Astrocyte of the spinal cord (primary cell): ENCODE results near the gene ARID5B.

Experiments used
- DNase-seq: peaks from one replicate; pipeline ENCODE4 v3.0.0; 2011; ENCODE audit warnings: low read depth, low spot score
- H3K4me3 ChIP-seq: 2 replicates; pipeline ENCODE4 v1.5.1; 2011; ENCODE audit warnings: low read depth, mild to moderate bottlenecking, low read length, moderate library complexity
- in situ Hi-C: cut with HindIII; loops from 2 replicates; pipeline ENCODE4 v1.10.0; 2017; ENCODE audit warnings: low sequenced_read_pairs
- TF ChIP-seq, protein P1 (sequence below): IDR thresholded peaks from 2 replicates; pipeline ENCODE4 v1.5.1; 2012; ENCODE audit warnings: low read depth, mild to moderate bottlenecking, low read length, inconsistent platforms

Gene ARID5B

DNA sequence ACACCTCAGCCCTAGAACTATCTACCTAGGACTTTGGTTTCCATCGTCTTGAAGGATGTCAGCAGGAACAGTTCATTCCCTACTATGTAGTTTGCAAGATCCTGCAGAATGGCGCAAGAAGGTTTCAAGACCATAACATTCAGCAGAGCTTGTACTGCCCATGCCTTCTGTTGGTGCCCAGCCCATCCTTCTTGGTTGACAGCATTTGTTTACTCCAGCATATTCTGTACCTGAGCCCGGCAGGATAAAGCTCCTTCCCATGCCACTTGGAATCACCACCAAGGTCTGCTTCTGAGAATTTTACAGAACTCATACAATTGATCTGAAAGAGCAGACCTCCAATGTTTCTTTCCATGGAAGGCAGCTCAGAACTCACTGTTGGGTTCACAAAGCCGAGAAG is 150.8 kb downstream of the ARID5B start:
- in situ Hi-C loops, result no loop called here

DNA sequence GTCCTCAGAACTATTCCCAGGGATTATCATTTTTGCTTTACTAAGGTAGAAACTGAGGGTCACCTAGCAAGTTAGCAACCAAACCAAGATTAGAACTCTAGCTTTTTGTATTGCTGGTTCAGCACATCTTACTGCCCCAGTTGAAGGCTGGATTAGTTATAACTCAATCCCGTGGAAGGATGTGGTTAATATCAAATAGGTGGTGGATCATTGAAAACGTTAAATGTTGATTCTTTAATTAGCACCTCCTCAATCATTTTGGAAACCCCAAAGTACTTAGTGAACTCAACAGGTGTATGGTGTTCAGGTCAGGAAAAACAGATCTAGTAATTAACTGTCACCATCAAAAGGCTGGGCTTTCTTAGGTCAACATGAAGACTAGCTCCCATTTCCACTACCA is 152.4 kb downstream of the ARID5B start:
- in situ Hi-C loops, result no loop called here
- no peak overlapping the region for H3K4me3 ChIP-seq
- no peak for DNase-seq
- TF ChIP-seq, protein P1, sequence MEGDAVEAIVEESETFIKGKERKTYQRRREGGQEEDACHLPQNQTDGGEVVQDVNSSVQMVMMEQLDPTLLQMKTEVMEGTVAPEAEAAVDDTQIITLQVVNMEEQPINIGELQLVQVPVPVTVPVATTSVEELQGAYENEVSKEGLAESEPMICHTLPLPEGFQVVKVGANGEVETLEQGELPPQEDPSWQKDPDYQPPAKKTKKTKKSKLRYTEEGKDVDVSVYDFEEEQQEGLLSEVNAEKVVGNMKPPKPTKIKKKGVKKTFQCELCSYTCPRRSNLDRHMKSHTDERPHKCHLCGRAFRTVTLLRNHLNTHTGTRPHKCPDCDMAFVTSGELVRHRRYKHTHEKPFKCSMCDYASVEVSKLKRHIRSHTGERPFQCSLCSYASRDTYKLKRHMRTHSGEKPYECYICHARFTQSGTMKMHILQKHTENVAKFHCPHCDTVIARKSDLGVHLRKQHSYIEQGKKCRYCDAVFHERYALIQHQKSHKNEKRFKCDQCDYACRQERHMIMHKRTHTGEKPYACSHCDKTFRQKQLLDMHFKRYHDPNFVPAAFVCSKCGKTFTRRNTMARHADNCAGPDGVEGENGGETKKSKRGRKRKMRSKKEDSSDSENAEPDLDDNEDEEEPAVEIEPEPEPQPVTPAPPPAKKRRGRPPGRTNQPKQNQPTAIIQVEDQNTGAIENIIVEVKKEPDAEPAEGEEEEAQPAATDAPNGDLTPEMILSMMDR, result no peak

More for the DNA sequence above, 150.8 kb downstream of the ARID5B start:
- TF ChIP-seq, protein P1, result no peak
- no peak for DNase-seq
- H3K4me3 ChIP-seq, result no peak overlapping the region

DNA sequence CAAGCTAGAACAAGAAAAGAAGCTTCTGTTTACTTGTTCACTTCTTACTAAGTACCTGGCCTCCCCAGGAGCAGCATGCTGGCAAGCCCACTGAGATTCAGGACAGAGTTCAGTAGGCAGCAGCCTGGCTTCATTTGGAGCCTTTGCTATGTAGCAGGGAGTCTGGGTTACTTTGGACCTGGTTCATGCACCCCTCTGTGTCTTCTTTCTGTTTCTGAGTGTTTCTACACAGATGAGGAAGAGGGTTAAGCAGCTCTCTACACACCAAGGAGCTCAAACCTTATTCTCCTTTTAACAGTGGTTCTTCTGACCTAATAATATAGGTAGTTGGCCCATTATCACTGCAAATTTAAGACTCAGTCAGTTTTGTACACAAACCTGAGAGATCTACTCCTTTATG is 152.9 kb downstream of the ARID5B start:
- no peak for DNase-seq
- H3K4me3 ChIP-seq, result no peak overlapping the region
- in situ Hi-C loops, result no loop called here
- TF ChIP-seq, protein P1, result no peak

DNA sequence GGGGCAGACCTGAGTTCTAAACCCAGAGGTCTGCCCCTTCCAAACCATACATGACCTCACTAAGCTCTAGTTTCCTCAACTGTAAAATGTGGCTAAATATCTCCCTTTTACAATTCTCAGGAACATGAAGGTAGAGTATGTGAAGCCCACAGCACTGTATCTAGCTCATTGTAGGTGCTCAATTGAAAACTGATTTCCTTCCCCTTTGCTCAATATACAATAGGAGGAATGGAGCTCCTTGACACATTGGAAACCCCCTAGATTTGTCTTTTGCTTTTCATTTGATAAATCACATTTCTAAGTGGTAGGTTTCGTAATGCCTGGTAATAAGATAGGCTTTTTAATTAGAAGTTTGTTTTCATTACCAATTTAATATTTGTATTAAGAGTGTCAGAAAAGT is 153.3 kb downstream of the ARID5B start:
- TF ChIP-seq, protein P1, result no peak
- H3K4me3 ChIP-seq, result no peak overlapping the region

DNA sequence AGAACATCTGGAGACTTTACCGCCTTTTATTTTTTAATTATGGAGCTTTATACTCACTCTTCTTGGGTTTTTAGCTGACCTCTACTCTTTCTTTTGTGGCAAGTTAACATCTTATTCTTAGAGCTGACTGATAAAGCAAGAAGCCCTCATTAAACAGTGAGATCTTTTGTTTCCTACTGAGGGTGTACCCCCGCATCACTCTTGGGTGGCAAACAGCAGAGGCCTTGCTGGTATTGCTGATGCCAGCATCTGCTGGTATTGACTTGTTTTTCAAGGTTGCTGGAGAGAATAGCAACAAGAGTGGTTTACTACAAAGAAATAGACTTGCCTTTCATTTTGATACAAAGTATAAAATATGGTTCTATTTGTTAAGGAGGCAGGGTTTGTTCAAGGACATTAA is 154.7 kb downstream of the ARID5B start:
- TF ChIP-seq, protein P1, result no peak
- DNase-seq, result no peak
- in situ Hi-C loops, result no loop called here
- H3K4me3 ChIP-seq, result no peak overlapping the region

More for the DNA sequence above, 153.3 kb downstream of the ARID5B start:
- in situ Hi-C loops, result no loop called here
- DNase-seq, result no peak

DNA sequence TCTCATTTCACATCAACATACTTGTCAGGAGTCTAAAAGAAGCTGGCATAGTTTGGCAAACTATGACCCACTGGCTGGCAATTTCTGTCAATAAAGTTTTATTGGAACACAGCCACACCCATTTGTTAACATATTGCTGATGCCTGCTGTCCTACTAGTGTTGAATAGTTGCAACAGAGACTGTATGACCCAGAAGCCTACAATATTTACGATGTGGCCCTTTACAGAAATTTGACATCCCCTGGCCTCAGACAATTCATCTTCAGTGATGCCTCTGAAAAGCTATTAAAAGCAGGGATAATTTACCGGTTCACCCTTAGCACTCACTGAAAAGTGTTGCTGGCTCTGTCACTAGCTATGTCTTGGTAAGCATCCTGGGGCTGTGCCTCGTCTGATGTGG is 155.2 kb downstream of the ARID5B start:
- TF ChIP-seq, protein P1, result no peak
- in situ Hi-C loops, result no loop called here
- no peak overlapping the region for H3K4me3 ChIP-seq
- DNase-seq, result no peak

DNA sequence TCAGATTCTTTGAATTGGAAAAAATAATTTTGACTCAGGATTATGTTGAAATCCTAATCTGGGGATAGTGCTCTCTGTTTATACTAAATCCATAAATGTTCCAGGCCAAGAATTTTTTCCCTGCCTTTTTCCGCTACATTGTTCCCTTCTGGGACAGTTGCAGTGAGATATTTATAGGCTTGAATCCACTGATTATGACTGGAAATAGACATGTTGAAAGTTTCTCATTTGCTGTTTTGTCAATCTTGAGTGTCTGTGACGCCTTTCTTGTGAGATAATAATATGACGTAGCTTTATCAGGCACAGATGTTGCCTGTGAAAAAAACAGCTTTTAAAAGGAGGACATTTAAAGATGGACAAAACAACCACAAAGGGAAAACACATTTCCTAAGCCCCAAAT is 155.9 kb downstream of the ARID5B start:
- DNase-seq, result no peak
- no peak overlapping the region for H3K4me3 ChIP-seq
- TF ChIP-seq, protein P1, result no peak
- in situ Hi-C loops, result no loop called here
